ENCODE data around the gene PFDN6. TPM values are rescaled to one million over a fixed set of nuclear protein-coding genes. Genes with fewer than 3 reads are reported as not detected.
A peak's percentile ranks its signal among the peaks of the same experiment; 100 is the strongest.
"Not testable (repeated sequence)": the region's sequence is repeated elsewhere in the genome, so short reads cannot be mapped to it uniquely, and the experiment has no call there.

PFDN6 gene
- total RNA-seq, 1 donor from 2014 or later, result 47.8 TPM

DNA sequence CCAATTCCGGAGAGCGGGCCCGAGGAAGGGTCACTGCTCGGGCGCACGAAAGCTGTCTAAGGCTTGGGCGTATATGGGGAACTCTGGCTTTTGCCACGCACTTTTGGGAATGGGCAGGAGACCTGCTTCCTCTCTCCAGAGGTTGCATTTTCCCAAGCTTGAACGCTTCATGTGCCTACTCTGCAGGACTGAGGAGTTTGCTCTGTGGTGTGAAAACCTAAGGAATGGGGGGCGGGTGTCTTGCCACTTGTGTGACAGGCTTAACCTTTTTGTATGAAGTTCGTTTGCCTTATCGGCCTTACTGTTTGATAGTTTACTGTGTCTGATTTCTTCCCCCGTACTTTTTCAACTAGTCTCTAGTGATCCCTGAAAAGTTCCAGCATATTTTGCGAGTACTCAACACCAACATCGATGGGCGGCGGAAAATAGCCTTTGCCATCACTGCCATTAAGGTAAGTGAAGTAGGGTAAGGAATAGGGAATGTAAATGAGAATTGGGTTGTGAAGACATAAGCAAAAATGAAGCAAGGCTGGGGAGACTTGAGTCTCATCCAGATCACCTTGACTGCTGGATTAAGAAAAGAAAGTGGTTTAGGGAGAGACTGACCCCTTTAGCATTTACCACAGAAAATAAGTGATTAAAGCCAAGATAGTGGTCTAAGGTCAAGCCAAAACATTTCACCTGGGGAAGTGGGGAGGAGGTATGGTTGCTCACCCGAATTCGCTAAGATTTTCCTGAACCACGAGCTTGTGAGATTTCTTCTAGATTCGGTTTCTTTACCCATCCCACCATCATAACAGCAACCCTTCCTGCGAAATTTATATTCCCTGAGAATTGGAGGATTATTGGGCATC is 16.9 kb upstream of the PFDN6 start:
- Histone ChIP-seq H3K4me1 (peaks cover 74% of the 10 kb centered on the region), H3K36me3 (peaks cover 58% of the 10 kb centered on the region)

DNA sequence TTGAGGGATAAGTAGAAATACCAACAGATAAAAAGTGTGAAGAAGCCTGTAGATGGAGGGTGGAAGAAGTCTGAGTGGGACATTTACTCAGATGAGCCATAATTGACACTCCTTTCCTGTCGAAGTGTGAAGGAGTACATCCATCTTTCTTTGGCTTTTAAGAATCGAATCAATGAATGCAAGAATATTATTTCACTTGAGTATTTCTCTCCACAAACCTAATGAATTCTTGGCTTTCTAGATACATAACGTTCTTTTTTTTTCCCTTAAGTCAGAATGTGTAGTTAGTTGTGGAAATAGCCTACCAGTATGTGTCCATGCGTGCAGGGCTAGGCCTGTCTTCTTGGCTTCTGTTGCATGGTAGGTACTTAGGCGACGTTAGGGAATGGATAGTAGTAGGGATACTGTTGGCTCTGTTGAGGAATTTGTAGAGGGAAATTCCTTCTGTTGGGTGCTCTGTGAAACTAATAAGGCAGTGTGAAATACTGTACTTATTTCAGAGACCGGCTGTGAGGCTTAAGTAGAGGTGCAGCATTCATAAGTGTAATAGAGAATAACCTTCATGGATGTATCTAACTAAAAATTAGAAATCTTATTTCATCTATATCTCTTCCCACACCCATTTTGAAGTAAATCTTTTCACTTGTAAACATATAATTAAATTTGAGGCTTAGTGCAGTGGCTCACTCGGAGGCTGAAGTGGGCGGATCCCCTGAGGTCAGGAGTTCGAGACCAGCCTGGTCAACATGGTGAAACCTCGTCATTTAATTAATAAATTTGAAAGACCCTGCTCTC is 16.1 kb upstream of the PFDN6 start:
- Histone ChIP-seq H3K4me3 (peak overlapping the region; percentile 79), H3K36me3 (peaks cover 50% of the 10 kb centered on the region), H3K27ac (replicated peaks) (peak overlapping the region; percentile 97), H3K4me1 (peaks cover 83% of the 10 kb centered on the region), H3K9me3 (replicated peaks) (no peaks in the 10 kb centered on the region), H3K27me3 (ENCODE audit: low read depth) (no peaks in the 10 kb centered on the region)
- no peak for DNase-seq
- TF ChIP-seq, protein P1, sequence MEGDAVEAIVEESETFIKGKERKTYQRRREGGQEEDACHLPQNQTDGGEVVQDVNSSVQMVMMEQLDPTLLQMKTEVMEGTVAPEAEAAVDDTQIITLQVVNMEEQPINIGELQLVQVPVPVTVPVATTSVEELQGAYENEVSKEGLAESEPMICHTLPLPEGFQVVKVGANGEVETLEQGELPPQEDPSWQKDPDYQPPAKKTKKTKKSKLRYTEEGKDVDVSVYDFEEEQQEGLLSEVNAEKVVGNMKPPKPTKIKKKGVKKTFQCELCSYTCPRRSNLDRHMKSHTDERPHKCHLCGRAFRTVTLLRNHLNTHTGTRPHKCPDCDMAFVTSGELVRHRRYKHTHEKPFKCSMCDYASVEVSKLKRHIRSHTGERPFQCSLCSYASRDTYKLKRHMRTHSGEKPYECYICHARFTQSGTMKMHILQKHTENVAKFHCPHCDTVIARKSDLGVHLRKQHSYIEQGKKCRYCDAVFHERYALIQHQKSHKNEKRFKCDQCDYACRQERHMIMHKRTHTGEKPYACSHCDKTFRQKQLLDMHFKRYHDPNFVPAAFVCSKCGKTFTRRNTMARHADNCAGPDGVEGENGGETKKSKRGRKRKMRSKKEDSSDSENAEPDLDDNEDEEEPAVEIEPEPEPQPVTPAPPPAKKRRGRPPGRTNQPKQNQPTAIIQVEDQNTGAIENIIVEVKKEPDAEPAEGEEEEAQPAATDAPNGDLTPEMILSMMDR (IDR thresholded peaks at IDR 0.05; ENCODE audit: borderline replicate concordance), result no peak
- intact Hi-C loops (cut with micrococcal nuclease), result no loop called here

More for the DNA sequence above, 16.9 kb upstream of the PFDN6 start:
- H3K9me3 ChIP-seq (replicated peaks), result no peaks in the 10 kb centered on the region
- peak overlapping the region; percentile 97 for H3K27ac ChIP-seq (replicated peaks)
- peak overlapping the region; percentile 79 for H3K4me3 ChIP-seq
- no peaks in the 10 kb centered on the region for H3K27me3 ChIP-seq (ENCODE audit: low read depth)
- intact Hi-C loops (cut with micrococcal nuclease), result no loop called here
- DNase-seq, result no peak
- TF ChIP-seq, protein P1 (IDR thresholded peaks at IDR 0.05; ENCODE audit: borderline replicate concordance), result no peak

DNA sequence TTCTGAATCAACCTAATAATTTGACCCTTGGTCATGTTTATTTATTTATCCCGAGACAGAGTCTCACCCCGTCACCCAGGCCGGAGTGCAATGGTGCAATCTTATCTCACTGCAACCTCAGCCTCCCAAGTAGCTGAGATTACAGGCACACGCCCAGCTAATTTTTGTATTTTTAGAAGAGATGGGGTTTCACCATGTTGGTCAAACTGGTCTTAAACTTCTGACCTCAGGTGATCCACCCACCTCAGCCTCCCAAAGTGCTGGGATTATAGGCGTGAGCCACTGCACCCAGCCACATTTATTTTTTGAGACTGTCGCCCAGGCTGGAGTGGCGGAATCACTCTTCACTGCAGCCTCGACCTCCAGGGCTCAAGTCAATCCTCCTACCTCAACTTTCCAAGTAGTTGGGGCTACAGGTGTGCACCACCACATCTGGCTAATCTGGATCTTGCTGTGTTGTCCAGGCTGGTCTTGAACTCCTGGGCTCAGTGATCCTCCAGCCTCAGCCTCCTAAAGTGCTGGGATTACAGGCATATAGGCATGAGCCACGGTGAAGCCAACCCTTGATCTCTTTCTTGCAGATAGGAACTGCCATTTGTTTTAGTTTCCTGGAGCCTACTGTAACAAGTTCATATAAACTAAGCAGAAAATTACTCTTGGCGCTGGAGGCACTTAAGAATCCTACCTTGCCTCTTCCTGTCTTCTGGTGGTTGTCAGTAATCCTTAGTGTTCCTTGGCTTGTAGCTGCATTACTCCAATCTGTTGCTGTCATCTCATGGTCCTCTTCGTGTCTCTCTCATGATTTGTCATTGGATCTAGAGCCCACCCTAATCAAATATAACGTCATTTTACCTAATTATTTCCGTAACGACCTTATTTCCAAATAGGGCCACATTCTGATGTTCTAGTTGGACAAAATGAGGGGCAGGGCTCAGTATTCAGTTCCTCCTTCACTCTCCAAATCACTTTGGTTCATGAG is 15.2 kb upstream of the PFDN6 start:
- Histone ChIP-seq H3K27ac (replicated peaks) (no peak overlapping the region), H3K4me3 (no peak overlapping the region), H3K4me1 (peaks cover 91% of the 10 kb centered on the region), H3K9me3 (replicated peaks) (no peaks in the 10 kb centered on the region), H3K27me3 (ENCODE audit: low read depth) (no peaks in the 10 kb centered on the region), H3K36me3 (peaks cover 47% of the 10 kb centered on the region)
- TF ChIP-seq, protein P1 (IDR thresholded peaks at IDR 0.05; ENCODE audit: borderline replicate concordance), result no peak
- intact Hi-C loops (cut with micrococcal nuclease), result no loop called here
- DNase-seq, result no peak

DNA sequence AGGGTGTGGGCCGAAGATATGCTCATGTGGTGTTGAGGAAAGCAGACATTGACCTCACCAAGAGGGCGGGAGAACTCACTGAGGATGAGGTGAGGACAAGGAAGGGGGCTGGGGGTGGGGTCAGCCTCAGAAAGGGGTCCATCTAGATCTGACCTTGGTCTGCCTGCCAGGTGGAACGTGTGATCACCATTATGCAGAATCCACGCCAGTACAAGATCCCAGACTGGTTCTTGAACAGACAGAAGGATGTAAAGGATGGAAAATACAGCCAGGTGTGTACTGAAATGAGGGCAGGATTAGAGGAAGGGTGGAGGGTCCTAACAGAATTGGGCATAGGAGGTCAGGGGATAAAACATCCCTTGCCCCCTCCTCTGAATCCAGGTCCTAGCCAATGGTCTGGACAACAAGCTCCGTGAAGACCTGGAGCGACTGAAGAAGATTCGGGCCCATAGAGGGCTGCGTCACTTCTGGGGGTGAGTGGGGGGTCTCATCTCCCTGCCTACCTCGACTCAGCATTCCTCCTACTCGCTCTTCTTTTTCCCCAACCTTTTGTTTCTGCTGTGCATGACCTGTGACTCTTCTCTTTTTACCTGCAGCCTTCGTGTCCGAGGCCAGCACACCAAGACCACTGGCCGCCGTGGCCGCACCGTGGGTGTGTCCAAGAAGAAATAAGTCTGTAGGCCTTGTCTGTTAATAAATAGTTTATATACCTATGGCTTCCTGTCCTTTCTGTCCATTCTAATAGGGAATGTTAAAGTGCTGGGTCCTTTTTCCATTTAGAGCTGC is 13.4 kb upstream of the PFDN6 start:
- H3K9me3 ChIP-seq (replicated peaks); H3K27me3 ChIP-seq (ENCODE audit: low read depth); DNase-seq; intact Hi-C loops (cut with micrococcal nuclease): not testable (repeated sequence)
- Histone ChIP-seq H3K4me1 (peaks cover 82% of the 10 kb centered on the region), H3K36me3 (peaks cover 60% of the 10 kb centered on the region), H3K4me3 (peak overlapping the region; percentile 88), H3K27ac (replicated peaks) (peak overlapping the region; percentile 97)

DNA sequence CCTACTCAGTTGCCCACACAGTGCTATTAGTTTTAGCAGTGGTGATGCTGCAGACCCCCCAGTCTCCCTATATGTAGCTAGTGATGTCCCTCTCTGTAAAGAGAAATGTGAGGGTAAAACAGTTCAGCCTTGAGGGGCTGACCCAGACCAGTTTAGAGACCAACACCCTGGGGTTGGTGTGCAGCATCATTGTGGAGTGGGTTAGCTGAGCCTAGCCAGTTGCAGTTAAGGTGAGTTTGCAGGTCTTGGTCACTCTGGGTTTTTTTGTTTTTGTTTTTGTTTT is 12.9 kb upstream of the PFDN6 start:
- Histone ChIP-seq H3K36me3 (peaks cover 64% of the 10 kb centered on the region), H3K4me1 (peaks cover 77% of the 10 kb centered on the region), H3K9me3 (replicated peaks) (no peaks in the 10 kb centered on the region), H3K27me3 (ENCODE audit: low read depth) (no peaks in the 10 kb centered on the region), H3K27ac (replicated peaks) (peak overlapping the region; percentile 97), H3K4me3 (peak overlapping the region; percentile 88)
- DNase-seq, result no peak
- TF ChIP-seq, protein P1 (IDR thresholded peaks at IDR 0.05; ENCODE audit: borderline replicate concordance), result no peak
- intact Hi-C loops (cut with micrococcal nuclease), result no loop called here

Measured in left ventricle myocardium inferior (tissue), 1 donor.